Heart right ventricle (tissue), 16 donors: ENCODE data around the gene CACNA2D1. TPM values are rescaled to one million over a fixed set of nuclear protein-coding genes. Genes with fewer than 3 reads are reported as not detected.
A peak's percentile ranks its signal among the peaks of the same experiment; 100 is the strongest.

Experiments
- ATAC-seq, 8 donors: fragments of 200-7000 bp; cut with Tn5 transposase; one replicate each; pipeline ENCODE4 v1.9.1; 2020; ENCODE audit warnings: mild to moderate bottlenecking in 8 of 8, moderate library complexity in 8 of 8, moderate number of reproducible peaks in 1 of 8
- DNase-seq, 2 donors: peaks; one replicate each; pipeline ENCODE4 v3.0.0-alpha.2; 2020
- H3K27ac ChIP-seq, 10 donors: fragments of 200-600 bp; sonication (generic) in 2 of 10; one replicate each; pipeline versions ENCODE4 v1.5.0 to v1.8.0; 2020 to 2022; ENCODE audit warnings: mild to moderate bottlenecking in 3 of 10
- H3K27me3 ChIP-seq, 7 donors: fragments of 200-600 bp; one replicate each; pipeline ENCODE4 v1.8.0; 2021 to 2022; ENCODE audit warnings: mild to moderate bottlenecking in 2 of 7
- H3K36me3 ChIP-seq, 9 donors: fragments of 200-600 bp; sonication (generic) in 1 of 9; one replicate each; pipeline versions ENCODE4 v1.5.0 to v1.8.0; 2020 to 2022; ENCODE audit warnings: mild to moderate bottlenecking in 2 of 9
- H3K4me1 ChIP-seq, 9 donors: fragments of 200-600 bp; sonication (generic) in 1 of 9; one replicate each; pipeline versions ENCODE4 v1.5.0 to v1.8.0; 2020 to 2022; ENCODE audit warnings: mild to moderate bottlenecking in 4 of 9
- H3K4me3 ChIP-seq, 10 donors: fragments of 200-600 bp; sonication (generic) in 2 of 10; one replicate each; pipeline versions ENCODE4 v1.5.0 to v1.8.0; 2020 to 2022; ENCODE audit warnings: mild to moderate bottlenecking in 7 of 10, moderate library complexity in 2 of 10
- H3K9me3 ChIP-seq, 11 donors: fragments of 200-600 bp in 10 of 11; sonication (generic) in 2 of 11; one replicate each; pipeline versions ENCODE4 v1.5.0 to v1.8.0; 2013 to 2022; ENCODE audit warnings: mild to moderate bottlenecking in 2 of 11, control low read depth in 1 of 11, moderate library complexity in 1 of 11
- WGBS, 2 donors: extraction: QIAGEN DNeasy Blood & Tissue Kit; methylation state at CpG; one replicate each; pipeline ENCODE4 v1.1.7; 2013; ENCODE audit warnings: inconsistent platforms in 1 of 2; 5-methylcytosine and 5-hydroxymethylcytosine counted together
- intact Hi-C, 10 donors: fragments of 100-400 bp; cut with DNase I; formaldehyde crosslinking; loops; one replicate each; pipeline versions ENCODE4 v1.11.1 to v1.14.2; 2022
- polyA plus RNA-seq, 2 donors: library from polyadenylated mRNA; stranded (reverse); fragments of 200-250 nt; gene quantifications; one replicate each; pipeline ENCODE4 v1.2.3, GENCODE V29; 2013
- total RNA-seq, 10 donors: library from RNA; stranded (reverse); fragmentation: NEBNext Ultra II Directional in 3 of 10; extraction: Animal tissue kit (Norgen Biotek cat#: 25700) in 3 of 10; gene quantifications; one replicate each; pipeline versions ENCODE4 v1.2.1 to v1.2.4, GENCODE V29; 2021 to 2023
- TF ChIP-seq, protein P1 (sequence below), 9 donors: fragments of 200-600 bp; sonication (generic) in 2 of 9; IDR thresholded peaks; one replicate each; pipeline versions ENCODE4 v1.5.0 to v1.8.0; 2021 to 2022; ENCODE audit warnings: antibody characterized with exemption in 9 of 9, mild to moderate bottlenecking in 5 of 9, moderate library complexity in 1 of 9
- donor health status: Arrhythmogenic right ventricular cardiomyopathy.
- donor health status: ischemic (EF 13 %, LVEDD 7.1; RV severe dilation, severe dysfunction).
- donor health status: healthy with polysubstance abuse.
- donor health status: DM: no; HTN: yes; CAD: no.
- donor health status: DM: no; HTN: no; CAD: no.
- donor health status: ischemic (EF 25% LVEDD 6.9; RV normal size, moderate dysfunction).
- donor health status: ischemic (EF 25% LVEDD 5.7; RV mildly dilated, moderate dysfunction).
- donor health status: healthy.
- donor health status: DM: yes; HTN: yes; CAD: no.
- donor health status: Ischemic cardiomyopathy.
- donor health status: ischemic (EF 35%, LVEDD 5.7; RV mildly dilated, moderate dysfunction).
- donor health status: nonischemic (EF 11% LVEDD 7.7; RV severe dilation, severe dysfunction).
- donor health status: DM: yes; HTN: yes; CAD: no.
- donor health status: PGD.
- donor health status: ischemic (EF 29% LVEDD 5.4; RV normal size, mild dysfunction).
- donor health status: nonischemic (EF 23%, LVEDD 6.1; RV moderate dilation, normal function).

Gene CACNA2D1
- total and polyA plus RNA-seq, 12 donors, result 7.0 to 131 (median 69.3) TPM

DNA sequence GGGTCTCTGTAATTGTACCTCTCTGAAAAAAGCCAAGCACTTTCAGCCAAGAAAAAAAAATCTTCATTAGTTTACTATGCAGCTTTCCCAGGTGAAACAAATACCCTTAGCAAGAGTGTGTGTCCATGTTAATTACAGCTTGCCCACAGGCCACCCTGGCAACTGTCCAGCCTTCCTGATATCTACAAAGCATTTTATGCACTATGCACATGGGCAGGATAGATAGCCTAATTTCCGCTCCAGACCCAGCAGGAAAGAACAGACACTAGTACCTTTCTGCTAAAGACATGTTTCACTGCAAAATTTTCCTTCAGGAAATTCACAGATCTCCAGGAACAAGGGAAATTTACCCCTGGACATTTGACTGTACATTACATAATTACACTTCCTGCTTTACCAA lies 24.4 kb downstream of the CACNA2D1 start:
- 31 to 51% methylated on average over 1 of the region's 1 CpG for WGBS, 2 donors
- H3K9me3 ChIP-seq, result peaks cover 0 to 8% (median 0%) of the 10 kb centered on the region in 11 donors
- TF ChIP-seq, protein P1, sequence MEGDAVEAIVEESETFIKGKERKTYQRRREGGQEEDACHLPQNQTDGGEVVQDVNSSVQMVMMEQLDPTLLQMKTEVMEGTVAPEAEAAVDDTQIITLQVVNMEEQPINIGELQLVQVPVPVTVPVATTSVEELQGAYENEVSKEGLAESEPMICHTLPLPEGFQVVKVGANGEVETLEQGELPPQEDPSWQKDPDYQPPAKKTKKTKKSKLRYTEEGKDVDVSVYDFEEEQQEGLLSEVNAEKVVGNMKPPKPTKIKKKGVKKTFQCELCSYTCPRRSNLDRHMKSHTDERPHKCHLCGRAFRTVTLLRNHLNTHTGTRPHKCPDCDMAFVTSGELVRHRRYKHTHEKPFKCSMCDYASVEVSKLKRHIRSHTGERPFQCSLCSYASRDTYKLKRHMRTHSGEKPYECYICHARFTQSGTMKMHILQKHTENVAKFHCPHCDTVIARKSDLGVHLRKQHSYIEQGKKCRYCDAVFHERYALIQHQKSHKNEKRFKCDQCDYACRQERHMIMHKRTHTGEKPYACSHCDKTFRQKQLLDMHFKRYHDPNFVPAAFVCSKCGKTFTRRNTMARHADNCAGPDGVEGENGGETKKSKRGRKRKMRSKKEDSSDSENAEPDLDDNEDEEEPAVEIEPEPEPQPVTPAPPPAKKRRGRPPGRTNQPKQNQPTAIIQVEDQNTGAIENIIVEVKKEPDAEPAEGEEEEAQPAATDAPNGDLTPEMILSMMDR (IDR thresholded peaks at IDR 0.05), result no peak
- DNase-seq (peak; percentile 44 to 62), ATAC-seq (peak in 6 of 8 donors; percentile 57 to 86 (median 70))
- intact Hi-C loops, result loop anchor here in 1 of 10 donors (10.0 kb wide), 1 partner anchor 56 kb away; no protein-coding TSS in a partner anchor
- no peak overlapping the region for H3K27ac ChIP-seq
- H3K4me3 ChIP-seq, result no peak overlapping the region
- H3K36me3 ChIP-seq, result no peaks in the 10 kb centered on the region
- no peaks in the 10 kb centered on the region for H3K27me3 ChIP-seq
- peaks cover 0 to 68% (median 11%) of the 10 kb centered on the region in 9 donors for H3K4me1 ChIP-seq

DNA sequence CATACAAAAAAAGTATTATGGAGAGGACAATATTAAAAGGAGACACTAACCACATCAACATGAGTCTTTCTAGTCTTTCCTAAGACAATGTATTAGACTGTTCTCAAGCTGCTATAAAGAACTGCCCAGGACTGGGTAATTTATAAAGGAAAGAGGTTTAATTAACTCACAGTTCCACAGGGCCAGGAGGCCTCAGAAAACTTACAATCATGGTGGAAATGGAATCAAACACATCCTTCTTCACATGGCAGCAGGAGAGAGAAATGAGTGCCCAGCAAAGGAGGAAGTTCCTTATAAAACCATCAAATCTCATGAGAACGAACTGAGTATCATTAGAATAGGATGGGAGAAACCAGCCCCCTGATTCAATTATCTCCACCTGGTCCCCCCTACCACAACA lies 25.7 kb downstream of the CACNA2D1 start:
- Histone ChIP-seq H3K4me1 (peaks cover 0 to 69% (median 15%) of the 10 kb centered on the region in 9 donors), H3K27ac (no peak overlapping the region), H3K36me3 (no peaks in the 10 kb centered on the region), H3K27me3 (no peaks in the 10 kb centered on the region), H3K9me3 (peaks cover 0 to 8% (median 0%) of the 10 kb centered on the region in 11 donors), H3K4me3 (no peak overlapping the region)
- TF ChIP-seq, protein P1 (IDR thresholded peaks at IDR 0.05), result no peak
- WGBS, 2 donors, result 88 to 95% methylated on average over 1 of the region's 1 CpG
- DNase-seq, result no peak
- intact Hi-C loops, result loop anchor here in 1 of 10 donors (10.0 kb wide), 1 partner anchor 57 kb away; no protein-coding TSS in a partner anchor
- ATAC-seq, result no peak

- WGBS, 2 donors, result 53 to 69% methylated on average over 1 of the region's 1 CpG
- Histone ChIP-seq H3K36me3 (no peaks in the 10 kb centered on the region), H3K4me1 (peaks cover 0 to 77% (median 21%) of the 10 kb centered on the region in 9 donors), H3K27ac (peak overlapping the region in 3 of 10 donors; percentile 16 to 31 (median 16)), H3K4me3 (no peak overlapping the region), H3K27me3 (no peaks in the 10 kb centered on the region), H3K9me3 (peaks cover 0 to 8% (median 0%) of the 10 kb centered on the region in 11 donors)
- DNase-seq (no peak), ATAC-seq (peak in 2 of 8 donors; percentile 21 to 38)
- TF ChIP-seq, protein P1 (IDR thresholded peaks at IDR 0.05), result no peak
- intact Hi-C loops, result loop anchor here in 1 of 10 donors (10.0 kb wide), 1 partner anchor 58 kb away; no protein-coding TSS in a partner anchor
Observed at GRCh38 chr7:82416402-82416801, 27.2 kb downstream of the CACNA2D1 start.

GRCh38 chr7:82414389-82414788 lies 29.2 kb downstream of the CACNA2D1 start:
- no peak overlapping the region for H3K4me3 ChIP-seq
- H3K36me3 ChIP-seq, result no peaks in the 10 kb centered on the region
- WGBS, 2 donors, result 72% methylated on average over 3 of the region's 3 CpGs
- TF ChIP-seq, protein P1 (IDR thresholded peaks at IDR 0.05), result no peak
- intact Hi-C loops, result loop anchor here in 1 of 10 donors (10.0 kb wide), 1 partner anchor 60 kb away; no protein-coding TSS in a partner anchor
- peaks cover 0 to 63% (median 12%) of the 10 kb centered on the region in 9 donors for H3K4me1 ChIP-seq
- DNase-seq, result no peak
- no peaks in the 10 kb centered on the region for H3K27me3 ChIP-seq
- ATAC-seq, result no peak
- peaks cover 0 to 8% (median 0%) of the 10 kb centered on the region in 11 donors for H3K9me3 ChIP-seq
- no peak overlapping the region for H3K27ac ChIP-seq
